HepG2 (cell line): ENCODE data around the gene TUBB2B. TPM values are rescaled to one million over a fixed set of nuclear protein-coding genes. Genes with fewer than 3 reads are reported as not detected.

Source experiments
- ATAC-seq: fragments of 200-7000 bp; cut with Tn5 transposase; 3 replicates; pipeline ENCODE4 v1.9.1; 2020; ENCODE audit warnings: mild to moderate bottlenecking, moderate library complexity
- BruUV-seq: library from RNA; stranded (reverse); fragments of 400-500 nt; replicated peaks from 2 replicates; lab custom pipeline; 2021; lab: Mats Ljungman, UMichigan
- CTCF ChIA-PET: fragments of 300-600 bp; formaldehyde crosslinking; extraction: SDS; loops from one replicate; lab custom pipeline; 2021; ENCODE audit warnings: low total read pairs, inconsistent platforms, low intra/inter-chr PET ratio; lab: Yijun Ruan, JAX
- POLR2A ChIA-PET: fragments of 350-600 bp; sonication (Branson Sonifier 250); formaldehyde crosslinking; loops from one replicate; lab custom pipeline; 2020; ENCODE audit warnings: antibody characterized with exemption, inconsistent platforms; lab: Yijun Ruan, JAX
- DNase-seq: peaks from one replicate; pipeline ENCODE4 v3.0.0-alpha.2; 2015; ENCODE audit warnings: low spot score
- FAIRE-seq: peaks from 3 replicates; lab custom pipeline; 2011; peaks lifted over from hg19 to GRCh38; lab: Jason Lieb, UNC
- H2AFZ ChIP-seq: one replicate; pipeline ENCODE4 v1.6.1; 2011; ENCODE audit warnings: low read length, inconsistent platforms
- H3K27ac ChIP-seq: fragments of 300-600 bp; 3 replicates; pipeline ENCODE4 v1.8.0; 2011; ENCODE audit warnings: mixed run types, mild to moderate bottlenecking, mixed read lengths, low read length, inconsistent platforms; ENCODE audit not compliant: insufficient read depth; ENCODE audit errors: extremely low read length
- H3K27me3 ChIP-seq, 2 experiments: fragments of 200-600 bp in 1 of 2; 2 replicates in 1 of 2; 3 replicates in 1 of 2; pipeline versions ENCODE4 v1.6.0 to v1.8.0; 2011; ENCODE audit warnings: low read length in 2 of 2, mild to moderate bottlenecking in 2 of 2, moderate library complexity in 2 of 2, inconsistent platforms in 1 of 2; ENCODE audit not compliant: insufficient read depth in 2 of 2, control insufficient read depth in 1 of 2
- H3K36me3 ChIP-seq, 2 experiments: fragments of 200-600 bp in 1 of 2; replicated peaks in 1 of 2; 2 replicates in 1 of 2; 3 replicates in 1 of 2; pipeline versions ENCODE4 v1.5.1 to v1.8.0; 2011; ENCODE audit warnings: low read length in 2 of 2, inconsistent platforms in 1 of 2; ENCODE audit not compliant: insufficient read depth in 2 of 2, control insufficient read depth in 1 of 2
- H3K4me1 ChIP-seq: 2 replicates; pipeline ENCODE4 v1.5.1; 2012; ENCODE audit warnings: low read length, inconsistent platforms; ENCODE audit not compliant: insufficient read depth
- H3K4me2 ChIP-seq: 2 replicates; pipeline ENCODE4 v1.6.0; 2011; ENCODE audit warnings: low read depth, low read length, inconsistent platforms
- H3K4me3 ChIP-seq, 3 experiments: fragments of 200-600 bp in 1 of 3; sonication (generic), shearing (Covaris generic) in 1 of 3; replicated peaks in 1 of 3; 2 replicates each; pipeline ENCODE4 v1.5.1; 2011 to 2016; ENCODE audit warnings: low read length in 3 of 3, inconsistent platforms in 2 of 3, low read depth in 2 of 3, mild to moderate bottlenecking in 2 of 3, control low read depth in 1 of 3, mixed read lengths in 1 of 3; ENCODE audit not compliant: insufficient read depth in 1 of 3
- H3K79me2 ChIP-seq: one replicate; pipeline ENCODE4 v1.6.1; 2011; ENCODE audit warnings: low read length, inconsistent platforms; ENCODE audit not compliant: insufficient read depth
- H3K9ac ChIP-seq: 2 replicates; pipeline ENCODE4 v1.6.0; 2011; ENCODE audit warnings: mild to moderate bottlenecking, low read depth, low read length, inconsistent platforms; ENCODE audit not compliant: insufficient read depth
- H3K9me3 ChIP-seq: 2 replicates; pipeline ENCODE4 v1.5.1; 2012; ENCODE audit warnings: mild to moderate bottlenecking, low read length
- H4K20me1 ChIP-seq: 2 replicates; pipeline ENCODE4 v1.6.0; 2011; ENCODE audit warnings: inconsistent platforms, mild to moderate bottlenecking, low read length, moderate library complexity; ENCODE audit not compliant: insufficient read depth
- MAFK ChIP-seq, 2 experiments: IDR thresholded peaks in 1 of 2; conservative IDR thresholded peaks in 1 of 2; 2 replicates each; pipeline ENCODE4 v1.6.1; 2011; ENCODE audit warnings: improper control_type of control experiment in 2 of 2, low read length in 2 of 2
- MAZ ChIP-seq, 2 experiments: sonication (generic) in 1 of 2; formaldehyde crosslinking in 1 of 2; IDR thresholded peaks; 2 replicates each; pipeline versions ENCODE4 v1.5.0 to v1.6.1; 2012 to 2020; ENCODE audit warnings: low read depth in 2 of 2, mild to moderate bottlenecking in 2 of 2, borderline replicate concordance in 1 of 2, improper control_type of control experiment in 1 of 2, low read length in 1 of 2, missing genetic modification reagents in 1 of 2, moderate library complexity in 1 of 2
- MIXL1 ChIP-seq: IDR thresholded peaks from 2 replicates; pipeline ENCODE4 v1.6.1; 2016
- NCOR1 ChIP-seq: fragments of 200-600 bp; sonication (generic); IDR thresholded peaks from 2 replicates; pipeline ENCODE4 v1.7.0; 2017; ENCODE audit warnings: antibody characterized with exemption, low read length, borderline replicate concordance
- TP53 ChIP-seq: sonication (generic); formaldehyde crosslinking; conservative IDR thresholded peaks from 2 replicates; pipeline ENCODE4 v1.4.0; 2020; ENCODE audit warnings: missing genetic modification reagents
- ZNF317 ChIP-seq: sonication (generic); formaldehyde crosslinking; IDR thresholded peaks from 2 replicates; pipeline ENCODE4 v1.5.0; 2020; ENCODE audit warnings: mild to moderate bottlenecking, missing genetic modification reagents
- ZNF367 ChIP-seq: sonication (generic); formaldehyde crosslinking; IDR thresholded peaks from 2 replicates; pipeline ENCODE4 v1.4.0; 2020; ENCODE audit warnings: missing genetic modification reagents, borderline replicate concordance
- ZNF44 ChIP-seq: sonication (generic); formaldehyde crosslinking; IDR thresholded peaks from 2 replicates; pipeline ENCODE4 v1.5.1; 2020; ENCODE audit warnings: mild to moderate bottlenecking, missing genetic modification reagents
- ZNF598 ChIP-seq: sonication (generic); formaldehyde crosslinking; IDR thresholded peaks from 2 replicates; pipeline ENCODE4 v1.5.1; 2020; ENCODE audit warnings: mild to moderate bottlenecking, missing genetic modification reagents, borderline replicate concordance
- ZNF773 ChIP-seq: sonication (generic); formaldehyde crosslinking; IDR thresholded peaks from 2 replicates; pipeline ENCODE4 v1.4.0; 2020; ENCODE audit warnings: missing genetic modification reagents, borderline replicate concordance
- WGBS: methylation state at CpG from one replicate; pipeline ENCODE4 v1.1.6; 2017; ENCODE audit warnings: low lambda C conversion rate; 5-methylcytosine and 5-hydroxymethylcytosine counted together
- in situ Hi-C: cut with HindIII; loops from 2 replicates; pipeline ENCODE4 v1.10.0; 2017; ENCODE audit warnings: low pct_unique_long_range_greater_than_20kb; ENCODE audit not compliant: extremely low pct_ligation_motif_present
- intact Hi-C: fragments of 100-400 bp; cut with micrococcal nuclease; formaldehyde crosslinking; loops from one replicate; pipeline ENCODE4 v1.10.0; 2022; ENCODE audit not compliant: unreplicated experiment
- polyA plus RNA-seq, 8 experiments: library from polyadenylated mRNA; depleted of rRNA in 3 of 8; stranded (reverse) in 7 of 8; unstranded in 1 of 8; fragments of >200 nt; fragmentation: Illumina TruSeq in 4 of 8; extraction: Trizol in 4 of 8; gene quantifications; 2 replicates each; pipeline versions ENCODE4 v1.2.1 to v1.2.3, GENCODE V29; 2011 to 2016; ENCODE audit warnings: low read depth in 4 of 8, missing spikeins in 1 of 8, mixed read lengths in 1 of 8; ENCODE audit not compliant: insufficient read depth in 1 of 8
- total RNA-seq, 5 experiments: library from RNA; depleted of rRNA; stranded (reverse); fragments of >200 nt; fragmentation: Illumina TruSeq; extraction: Trizol; gene quantifications; 2 replicates each; pipeline ENCODE4 v1.2.3, GENCODE V29; 2016; ENCODE audit warnings: low read depth in 1 of 5
- TF ChIP-seq, protein P1 (sequence below): sonication (generic); formaldehyde crosslinking; IDR thresholded peaks from 2 replicates; pipeline ENCODE4 v1.4.0; 2020; ENCODE audit warnings: mild to moderate bottlenecking, missing genetic modification reagents
- TF ChIP-seq, protein P2 (sequence below): sonication (generic); formaldehyde crosslinking; IDR thresholded peaks from 2 replicates; pipeline ENCODE4 v1.4.0; 2020; ENCODE audit warnings: missing genetic modification reagents
- TF ChIP-seq, protein P3 (sequence below): sonication (generic); formaldehyde crosslinking; IDR thresholded peaks from 2 replicates; pipeline ENCODE4 v1.4.0; 2020; ENCODE audit warnings: missing genetic modification reagents

Gene TUBB2B
- total and polyA plus RNA-seq, 2 of the 13 experiments (the other 11 are each of a cell fraction or from before 2014, with no cell fraction given), result 10.3 to 23.6 TPM

DNA sequence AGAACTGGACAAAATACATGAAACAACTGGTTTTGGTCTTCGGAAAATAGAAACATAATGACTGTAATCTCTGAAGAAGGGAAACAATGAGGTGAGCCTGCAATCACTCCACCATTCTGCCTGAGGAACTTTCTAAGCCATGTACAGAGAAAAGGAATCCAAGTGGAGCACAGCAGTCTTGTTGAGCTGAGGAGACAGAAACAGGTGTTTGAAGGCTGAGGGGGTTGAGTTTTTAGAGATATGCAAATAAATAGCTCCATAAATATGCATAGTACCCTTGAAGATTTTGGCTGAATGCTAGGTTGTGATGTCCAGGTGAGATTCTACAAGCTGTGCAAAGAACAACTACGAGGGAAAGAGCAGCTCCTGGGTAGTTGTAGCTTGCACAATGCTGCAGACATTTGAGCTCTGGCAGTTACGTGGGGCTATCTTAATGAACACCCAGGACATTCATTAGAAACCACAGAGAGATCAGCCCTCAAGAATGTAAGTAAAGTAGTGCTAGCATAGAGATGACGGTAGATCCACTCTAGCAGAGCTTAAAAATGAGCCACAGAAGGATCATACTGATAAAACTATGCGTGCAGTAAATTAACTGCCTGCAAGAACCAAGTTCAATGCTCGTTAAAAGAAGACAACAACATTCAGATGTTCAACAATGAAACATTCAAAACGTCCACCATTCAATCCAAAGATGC is 24.3 kb downstream of the TUBB2B start:
- CTCF ChIA-PET, result no interaction called here
- H2AFZ ChIP-seq, result no peak overlapping the region
- H3K4me3 ChIP-seq, result no peak overlapping the region
- no peaks in the 10 kb centered on the region for H3K9me3 ChIP-seq
- FAIRE-seq (no peak), DNase-seq (no peak), ATAC-seq (no peak)
- H3K36me3 ChIP-seq, result no peaks in the 10 kb centered on the region
- in situ Hi-C loops, result no loop called here
- peaks cover 0 to 41% of the 10 kb centered on the region in 2 experiments; a peak in 3 of 5 replicates for H3K27me3 ChIP-seq
- H3K4me1 ChIP-seq, result peaks cover 2% of the 10 kb centered on the region
- no peak overlapping the region for H3K4me2 ChIP-seq
- H4K20me1 ChIP-seq, result no peaks in the 10 kb centered on the region
- 23% methylated on average over 7 of the region's 7 CpGs for WGBS
- TF ChIP-seq ZNF773 (no peak), MIXL1 (CRISPR knock-in tag) (no peak), TP53 (CRISPR knock-in tag) (no peak), NCOR1 (no peak), ZNF598 (CRISPR knock-in tag) (no peak), MAFK (conservative IDR thresholded peaks at IDR 0.05 in 1 of 2, IDR thresholded peaks at IDR 0.05 in 1 of 2; ENCODE audit: low read length in 2 of 2) (no peak)
- no TSS peak for BruUV-seq
- H3K9ac ChIP-seq, result no peak overlapping the region
- POLR2A ChIA-PET, result no interaction called here
- H3K27ac ChIP-seq, result no peak overlapping the region
- no peaks in the 10 kb centered on the region for H3K79me2 ChIP-seq
- intact Hi-C loops, result no loop called here

DNA sequence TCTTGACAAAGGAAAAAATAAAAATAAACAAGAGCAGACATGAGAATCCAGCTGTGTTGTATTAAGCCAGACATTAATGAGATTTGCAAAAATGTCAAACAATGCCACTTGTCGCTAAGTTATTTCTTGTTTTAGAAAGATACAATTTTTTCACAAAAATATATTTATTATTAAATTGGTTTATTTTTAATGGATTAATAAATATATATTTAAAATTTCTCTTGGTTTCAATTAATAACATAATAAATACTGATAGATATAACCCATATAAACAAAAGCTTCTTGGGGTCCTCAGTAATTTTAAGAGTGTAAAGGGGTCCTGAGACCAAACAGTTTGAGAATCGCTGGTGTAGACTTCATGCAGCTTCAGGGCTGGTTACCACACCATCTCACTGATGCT is 26.1 kb downstream of the TUBB2B start:
- Histone ChIP-seq H3K36me3 (no peaks in the 10 kb centered on the region), H2AFZ (no peak overlapping the region), H3K4me2 (no peak overlapping the region), H4K20me1 (no peaks in the 10 kb centered on the region), H3K27ac (no peak overlapping the region), H3K9ac (no peak overlapping the region), H3K9me3 (no peaks in the 10 kb centered on the region), H3K27me3 (peaks cover 0 to 30% of the 10 kb centered on the region in 2 experiments; a peak in 1 of 5 replicates), H3K79me2 (no peaks in the 10 kb centered on the region), H3K4me3 (no peak overlapping the region), H3K4me1 (peaks cover 7% of the 10 kb centered on the region)
- DNase-seq (no peak), FAIRE-seq (no peak), ATAC-seq (no peak)
- POLR2A ChIA-PET, result no interaction called here
- no TSS peak for BruUV-seq
- intact Hi-C loops, result no loop called here
- in situ Hi-C loops, result no loop called here
- 44% methylated on average over 2 of the region's 2 CpGs for WGBS
- CTCF ChIA-PET, result no interaction called here
- TF ChIP-seq MAZ (IDR thresholded peaks at IDR 0.05; ENCODE audit: borderline replicate concordance, low read depth, low read length), result no peak
- no peak for TF ChIP-seq MAZ (CRISPR knock-in tag; IDR thresholded peaks at IDR 0.05; ENCODE audit: low read depth)
- TF ChIP-seq, protein P1, sequence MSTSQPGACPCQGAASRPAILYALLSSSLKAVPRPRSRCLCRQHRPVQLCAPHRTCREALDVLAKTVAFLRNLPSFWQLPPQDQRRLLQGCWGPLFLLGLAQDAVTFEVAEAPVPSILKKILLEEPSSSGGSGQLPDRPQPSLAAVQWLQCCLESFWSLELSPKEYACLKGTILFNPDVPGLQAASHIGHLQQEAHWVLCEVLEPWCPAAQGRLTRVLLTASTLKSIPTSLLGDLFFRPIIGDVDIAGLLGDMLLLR (CRISPR knock-in tag), result no peak
- TF ChIP-seq ZNF317 (CRISPR knock-in tag), result no peak
- TF ChIP-seq, protein P2, sequence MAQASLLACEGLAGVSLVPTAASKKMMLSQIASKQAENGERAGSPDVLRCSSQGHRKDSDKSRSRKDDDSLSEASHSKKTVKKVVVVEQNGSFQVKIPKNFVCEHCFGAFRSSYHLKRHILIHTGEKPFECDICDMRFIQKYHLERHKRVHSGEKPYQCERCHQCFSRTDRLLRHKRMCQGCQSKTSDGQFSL (CRISPR knock-in tag), result no peak
- no peak for TF ChIP-seq ZNF367
- TF ChIP-seq ZNF44 (CRISPR knock-in tag), result no peak
- TF ChIP-seq, protein P3, sequence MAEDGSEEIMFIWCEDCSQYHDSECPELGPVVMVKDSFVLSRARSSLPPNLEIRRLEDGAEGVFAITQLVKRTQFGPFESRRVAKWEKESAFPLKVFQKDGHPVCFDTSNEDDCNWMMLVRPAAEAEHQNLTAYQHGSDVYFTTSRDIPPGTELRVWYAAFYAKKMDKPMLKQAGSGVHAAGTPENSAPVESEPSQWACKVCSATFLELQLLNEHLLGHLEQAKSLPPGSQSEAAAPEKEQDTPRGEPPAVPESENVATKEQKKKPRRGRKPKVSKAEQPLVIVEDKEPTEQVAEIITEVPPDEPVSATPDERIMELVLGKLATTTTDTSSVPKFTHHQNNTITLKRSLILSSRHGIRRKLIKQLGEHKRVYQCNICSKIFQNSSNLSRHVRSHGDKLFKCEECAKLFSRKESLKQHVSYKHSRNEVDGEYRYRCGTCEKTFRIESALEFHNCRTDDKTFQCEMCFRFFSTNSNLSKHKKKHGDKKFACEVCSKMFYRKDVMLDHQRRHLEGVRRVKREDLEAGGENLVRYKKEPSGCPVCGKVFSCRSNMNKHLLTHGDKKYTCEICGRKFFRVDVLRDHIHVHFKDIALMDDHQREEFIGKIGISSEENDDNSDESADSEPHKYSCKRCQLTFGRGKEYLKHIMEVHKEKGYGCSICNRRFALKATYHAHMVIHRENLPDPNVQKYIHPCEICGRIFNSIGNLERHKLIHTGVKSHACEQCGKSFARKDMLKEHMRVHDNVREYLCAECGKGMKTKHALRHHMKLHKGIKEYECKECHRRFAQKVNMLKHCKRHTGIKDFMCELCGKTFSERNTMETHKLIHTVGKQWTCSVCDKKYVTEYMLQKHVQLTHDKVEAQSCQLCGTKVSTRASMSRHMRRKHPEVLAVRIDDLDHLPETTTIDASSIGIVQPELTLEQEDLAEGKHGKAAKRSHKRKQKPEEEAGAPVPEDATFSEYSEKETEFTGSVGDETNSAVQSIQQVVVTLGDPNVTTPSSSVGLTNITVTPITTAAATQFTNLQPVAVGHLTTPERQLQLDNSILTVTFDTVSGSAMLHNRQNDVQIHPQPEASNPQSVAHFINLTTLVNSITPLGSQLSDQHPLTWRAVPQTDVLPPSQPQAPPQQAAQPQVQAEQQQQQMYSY, result no peak
